ENCODE measurements around the gene BAG2.

The BAG2 gene

GRCh38 chr6:57137350-57137749 is 34.8 kb upstream of the BAG2 start:
- no peak for DNase-seq (ENCODE audit: low spot score)
- no peak for TF ChIP-seq CTCF (IDR thresholded peaks at IDR 0.05; ENCODE audit: borderline replicate concordance, control extremely low read depth, extremely low read depth, insufficient read depth, missing control alignments)
- in situ Hi-C loops (cut with MboI; ENCODE audit: low sequenced_read_pairs, unreplicated experiment): no loop called here

DNA sequence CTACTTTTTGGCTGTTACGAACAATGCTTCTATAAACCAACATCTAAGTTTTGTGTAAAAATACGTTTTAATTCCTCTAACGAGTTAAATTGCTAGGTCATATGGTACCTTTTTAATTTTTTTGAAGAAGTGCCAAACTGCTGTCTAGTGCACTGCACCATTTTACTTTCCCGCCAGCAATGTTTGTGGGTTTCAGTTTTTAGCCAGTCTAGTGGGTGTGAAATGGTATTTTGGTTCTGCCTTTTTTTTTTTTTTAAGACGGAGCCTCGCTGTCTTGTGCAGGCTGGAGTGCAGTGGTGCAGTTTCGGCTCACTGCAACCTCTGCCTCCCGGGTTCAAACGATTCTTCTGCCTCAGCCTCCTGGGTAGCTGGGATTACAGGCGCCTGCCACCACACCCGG is 34.1 kb upstream of the BAG2 start:
- TF ChIP-seq CTCF (IDR thresholded peaks at IDR 0.05; ENCODE audit: borderline replicate concordance, control extremely low read depth, extremely low read depth, insufficient read depth, missing control alignments): no peak
- in situ Hi-C loops (cut with MboI; ENCODE audit: low sequenced_read_pairs, unreplicated experiment): no loop called here
- no peak for DNase-seq (ENCODE audit: low spot score)

DNA sequence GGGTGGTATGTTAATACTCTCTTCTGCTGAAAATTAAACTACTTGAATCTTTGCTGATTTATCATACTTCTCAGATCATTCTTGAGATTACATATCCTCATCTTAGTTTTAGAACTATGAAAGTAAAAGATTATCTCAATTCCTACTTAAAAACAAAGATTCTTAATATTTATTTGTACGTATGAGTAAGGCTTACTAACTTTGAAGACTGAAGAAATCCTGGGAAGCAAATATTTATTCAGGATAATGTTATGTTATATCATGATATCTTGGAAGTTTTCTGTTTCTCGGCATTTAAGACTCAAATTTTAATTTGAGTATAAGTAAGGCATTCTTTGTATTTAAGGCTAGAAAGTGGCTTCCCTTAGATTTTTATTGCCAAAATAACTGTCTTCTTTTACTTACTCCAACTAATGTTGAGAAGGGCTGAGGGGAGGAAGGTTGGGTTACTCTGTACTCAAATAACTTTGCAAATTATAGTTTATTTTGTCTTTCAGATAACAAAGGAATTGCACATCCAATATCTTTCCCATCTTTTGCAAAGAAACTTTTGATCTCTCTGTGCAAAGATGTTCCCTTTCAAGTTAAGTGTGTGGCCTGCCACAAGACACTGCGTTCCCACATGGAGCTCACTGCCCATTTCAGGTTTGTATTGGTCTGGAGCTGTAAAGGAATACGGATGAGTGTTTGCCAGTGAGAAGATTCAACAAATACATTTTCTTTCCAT is 30.5 kb upstream of the BAG2 start:
- no peak for DNase-seq (ENCODE audit: low spot score)
- in situ Hi-C loops (cut with MboI; ENCODE audit: low sequenced_read_pairs, unreplicated experiment): no loop called here
- no peak for TF ChIP-seq CTCF (IDR thresholded peaks at IDR 0.05; ENCODE audit: borderline replicate concordance, control extremely low read depth, extremely low read depth, insufficient read depth, missing control alignments)

DNA sequence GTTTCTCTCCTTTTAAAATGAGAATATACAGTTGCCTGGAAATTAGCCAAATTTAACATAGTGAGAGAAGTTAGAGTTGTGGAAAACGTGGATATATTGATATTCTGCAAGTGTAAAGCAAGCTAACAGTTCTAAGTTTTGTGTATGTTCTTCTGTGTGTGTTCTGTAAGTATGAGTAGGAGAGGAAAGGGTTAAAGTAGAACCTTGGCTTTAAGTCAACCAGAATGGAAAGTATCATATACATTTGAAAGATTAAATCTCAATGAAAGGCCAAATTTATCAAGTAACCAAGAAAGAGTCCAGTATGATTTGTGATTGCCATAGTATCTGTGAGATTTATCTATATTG is 30.0 kb upstream of the BAG2 start:
- DNase-seq (ENCODE audit: low spot score): no peak
- in situ Hi-C loops (cut with MboI; ENCODE audit: low sequenced_read_pairs, unreplicated experiment): no loop called here
- TF ChIP-seq CTCF (IDR thresholded peaks at IDR 0.05; ENCODE audit: borderline replicate concordance, control extremely low read depth, extremely low read depth, insufficient read depth, missing control alignments): no peak

DNA sequence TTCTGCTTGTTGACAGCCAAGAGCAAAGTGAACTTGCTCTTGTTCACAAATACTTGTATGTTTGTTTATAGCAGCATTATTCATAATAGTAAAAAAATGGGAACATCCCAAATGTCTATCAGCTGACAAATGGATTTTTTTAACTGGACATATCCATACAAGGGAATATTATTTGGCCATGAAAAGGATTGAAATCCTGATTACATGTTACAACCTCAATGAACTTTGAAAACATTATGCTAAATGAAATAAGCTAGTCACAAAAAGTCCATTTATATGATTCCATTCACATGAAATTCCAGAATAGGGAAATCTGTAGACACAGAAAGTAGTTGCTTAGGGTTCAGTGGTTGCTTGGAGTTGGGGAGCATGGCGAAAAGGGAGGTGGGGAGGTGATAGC is 28.4 kb upstream of the BAG2 start:
- no peak for TF ChIP-seq CTCF (IDR thresholded peaks at IDR 0.05; ENCODE audit: borderline replicate concordance, control extremely low read depth, extremely low read depth, insufficient read depth, missing control alignments)
- in situ Hi-C loops (cut with MboI; ENCODE audit: low sequenced_read_pairs, unreplicated experiment): no loop called here
- no peak for DNase-seq (ENCODE audit: low spot score)

- TF ChIP-seq CTCF (IDR thresholded peaks at IDR 0.05; ENCODE audit: borderline replicate concordance, control extremely low read depth, extremely low read depth, insufficient read depth, missing control alignments): no peak
- no peak for DNase-seq (ENCODE audit: low spot score)
Measured at GRCh38 chr6:57147401-57147800, 24.7 kb upstream of the BAG2 start.

More at GRCh38 chr6:57147401-57147800, 24.7 kb upstream of the BAG2 start:
- in situ Hi-C loops (cut with MboI; ENCODE audit: low sequenced_read_pairs, unreplicated experiment): no loop called here

All from GM13976 (cell line).